DND-41 (cell line): ENCODE measurements around the gene SLTM.

Experiments
- ATAC-seq: fragments of 200-7000 bp; cut with Tn5 transposase; 3 replicates; pipeline ENCODE4 v1.9.1; 2021; ENCODE audit warnings: low read depth; ENCODE audit not compliant: insufficient read depth
- DNase-seq: peaks from one replicate; pipeline ENCODE4 v3.0.0-alpha.2; 2020
- H2AFZ ChIP-seq: 2 replicates; pipeline ENCODE4 v1.6.0; 2012; ENCODE audit warnings: low read depth, low read length
- H3K27ac ChIP-seq: 2 replicates; pipeline ENCODE4 v1.5.1; 2012; ENCODE audit warnings: low read length, inconsistent platforms
- H3K27me3 ChIP-seq: fragments of 200-600 bp; sonication (generic); 2 replicates; pipeline ENCODE4 v1.6.0; 2012; ENCODE audit warnings: low read length, mild to moderate bottlenecking, inconsistent platforms; ENCODE audit not compliant: insufficient read depth, poor library complexity
- H3K36me3 ChIP-seq: 2 replicates; pipeline ENCODE4 v1.5.1; 2012; ENCODE audit warnings: low read length, inconsistent platforms; ENCODE audit not compliant: insufficient read depth
- H3K4me1 ChIP-seq: 2 replicates; pipeline ENCODE4 v1.5.1; 2012; ENCODE audit warnings: mild to moderate bottlenecking, low read length; ENCODE audit not compliant: insufficient read depth
- H3K4me2 ChIP-seq: 2 replicates; pipeline ENCODE4 v1.6.0; 2012; ENCODE audit warnings: mild to moderate bottlenecking, moderate library complexity, low read length, inconsistent platforms; ENCODE audit not compliant: insufficient read depth
- H3K4me3 ChIP-seq, 2 experiments: fragments of 200-600 bp in 1 of 2; shearing (Covaris generic) in 1 of 2; 2 replicates each; pipeline ENCODE4 v1.5.1; 2012 to 2016; ENCODE audit warnings: inconsistent platforms in 2 of 2, low read length in 2 of 2, mild to moderate bottlenecking in 2 of 2, low read depth in 1 of 2, moderate library complexity in 1 of 2
- H3K79me2 ChIP-seq: 2 replicates; pipeline ENCODE4 v1.6.0; 2012; ENCODE audit warnings: low read length, inconsistent platforms; ENCODE audit not compliant: insufficient read depth
- H3K9ac ChIP-seq: 2 replicates; pipeline ENCODE4 v1.6.0; 2012; ENCODE audit warnings: low read depth, mild to moderate bottlenecking, inconsistent platforms, low read length, moderate library complexity
- H3K9me3 ChIP-seq: 2 replicates; pipeline ENCODE4 v1.5.1; 2012; ENCODE audit warnings: low read length, moderate library complexity, mild to moderate bottlenecking, inconsistent platforms; ENCODE audit not compliant: insufficient read depth, severe bottlenecking
- H4K20me1 ChIP-seq: 2 replicates; pipeline ENCODE4 v1.6.0; 2012; ENCODE audit warnings: low read length; ENCODE audit not compliant: insufficient read depth
- EZH2 ChIP-seq: IDR thresholded peaks from 3 replicates; pipeline ENCODE4 v1.6.1; 2012; ENCODE audit warnings: borderline replicate concordance, low read depth, mild to moderate bottlenecking, moderate library complexity, low read length, inconsistent platforms; ENCODE audit not compliant: severe bottlenecking
- TF ChIP-seq, protein P1 (sequence below): IDR thresholded peaks from 2 replicates; pipeline ENCODE4 v1.5.1; 2012; ENCODE audit warnings: borderline replicate concordance, low read length, moderate library complexity, mild to moderate bottlenecking; ENCODE audit not compliant: poor library complexity, severe bottlenecking; ENCODE audit errors: extremely low read depth

SLTM gene

DNA sequence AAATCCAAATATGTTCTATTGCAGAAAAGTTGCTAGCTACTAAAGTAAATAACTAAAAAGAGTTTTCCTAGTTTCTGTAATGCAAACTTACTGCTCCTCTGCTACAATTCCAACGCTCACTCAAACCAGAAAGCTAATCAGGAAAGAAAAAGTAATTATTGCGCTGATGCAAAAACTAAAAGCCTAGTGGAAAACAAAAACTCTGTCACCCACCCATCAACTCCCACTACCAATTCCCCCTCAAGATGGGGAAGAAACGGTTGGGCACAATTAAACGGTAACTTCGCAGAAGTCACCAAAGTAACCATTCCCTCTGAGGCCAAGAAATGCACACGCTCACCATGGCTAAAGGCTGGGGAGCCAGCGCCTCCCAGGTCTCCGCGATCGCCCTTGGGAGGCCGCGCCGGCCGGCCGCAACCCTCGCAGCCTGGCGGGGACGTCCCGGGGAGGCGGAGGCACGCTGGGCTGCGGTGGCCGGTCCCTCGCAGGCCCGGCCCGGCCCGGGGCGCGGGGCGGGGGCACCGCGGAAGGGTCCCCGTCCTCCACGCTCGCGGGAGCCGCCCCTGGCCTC is 684 bp downstream of the SLTM start:
- Histone ChIP-seq H3K79me2 (peaks cover 56% of the 10 kb centered on the region), H3K27ac (peak overlapping the region; percentile 100), H3K4me3 (peak overlapping the region; percentile 69 to 84), H3K4me2 (peak overlapping the region; percentile 86), H3K4me1 (peaks cover 32% of the 10 kb centered on the region), H4K20me1 (peaks cover 4% of the 10 kb centered on the region; the same call in 1 of the 2 replicates), H3K9me3 (no peaks in the 10 kb centered on the region), H3K36me3 (peaks cover 25% of the 10 kb centered on the region), H3K9ac (peak overlapping the region; percentile 100), H3K27me3 (no peaks in the 10 kb centered on the region), H2AFZ (peak overlapping the region; percentile 97)
- no peak for TF ChIP-seq EZH2
- TF ChIP-seq, protein P1, sequence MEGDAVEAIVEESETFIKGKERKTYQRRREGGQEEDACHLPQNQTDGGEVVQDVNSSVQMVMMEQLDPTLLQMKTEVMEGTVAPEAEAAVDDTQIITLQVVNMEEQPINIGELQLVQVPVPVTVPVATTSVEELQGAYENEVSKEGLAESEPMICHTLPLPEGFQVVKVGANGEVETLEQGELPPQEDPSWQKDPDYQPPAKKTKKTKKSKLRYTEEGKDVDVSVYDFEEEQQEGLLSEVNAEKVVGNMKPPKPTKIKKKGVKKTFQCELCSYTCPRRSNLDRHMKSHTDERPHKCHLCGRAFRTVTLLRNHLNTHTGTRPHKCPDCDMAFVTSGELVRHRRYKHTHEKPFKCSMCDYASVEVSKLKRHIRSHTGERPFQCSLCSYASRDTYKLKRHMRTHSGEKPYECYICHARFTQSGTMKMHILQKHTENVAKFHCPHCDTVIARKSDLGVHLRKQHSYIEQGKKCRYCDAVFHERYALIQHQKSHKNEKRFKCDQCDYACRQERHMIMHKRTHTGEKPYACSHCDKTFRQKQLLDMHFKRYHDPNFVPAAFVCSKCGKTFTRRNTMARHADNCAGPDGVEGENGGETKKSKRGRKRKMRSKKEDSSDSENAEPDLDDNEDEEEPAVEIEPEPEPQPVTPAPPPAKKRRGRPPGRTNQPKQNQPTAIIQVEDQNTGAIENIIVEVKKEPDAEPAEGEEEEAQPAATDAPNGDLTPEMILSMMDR, result no peak
- DNase-seq, result no peak
- ATAC-seq, result no peak

DNA sequence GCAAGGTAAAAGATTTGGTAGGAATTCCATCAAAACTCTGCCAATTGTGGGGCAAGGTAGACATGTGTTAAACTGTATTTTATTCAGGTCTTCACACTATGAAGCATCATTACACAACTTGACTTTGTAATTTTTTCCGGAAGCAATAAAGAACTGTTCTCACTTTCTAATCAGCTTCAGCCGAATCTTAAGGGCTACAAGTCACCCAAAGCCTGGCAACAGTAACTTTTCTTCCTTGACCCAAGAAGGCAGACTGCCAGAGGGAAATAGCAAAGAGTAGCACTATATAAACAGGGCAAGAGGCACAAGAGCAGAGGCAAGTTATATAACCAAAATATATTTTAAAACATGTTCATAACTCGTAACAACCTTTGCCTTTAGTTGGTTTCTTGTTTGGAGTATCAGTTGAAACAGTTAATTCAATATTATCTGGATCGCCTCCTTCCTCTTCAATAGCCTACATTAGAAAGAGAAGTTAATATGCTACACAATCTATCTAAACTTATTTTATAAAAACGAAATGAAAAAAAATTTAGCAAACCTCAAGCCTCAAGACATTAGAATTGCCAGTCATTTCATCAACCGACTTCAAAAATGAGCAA is 1.4 kb downstream of the SLTM start:
- Histone ChIP-seq H3K9ac (peak overlapping the region; percentile 100), H3K36me3 (peaks cover 32% of the 10 kb centered on the region), H4K20me1 (peaks cover 4% of the 10 kb centered on the region; the same call in 1 of the 2 replicates), H3K4me3 (peak overlapping the region; percentile 69 to 84; a peak in 3 of 4 replicates), H3K79me2 (peaks cover 63% of the 10 kb centered on the region), H2AFZ (0 out of 2 replicates have a peak overlapping the region, but pooled peaks have one; percentile 97), H3K4me2 (peak overlapping the region; percentile 86), H3K27me3 (no peaks in the 10 kb centered on the region), H3K27ac (peak overlapping the region; percentile 100), H3K9me3 (no peaks in the 10 kb centered on the region), H3K4me1 (peaks cover 32% of the 10 kb centered on the region)
- DNase-seq, result no peak
- no peak for ATAC-seq
- TF ChIP-seq, protein P1, result no peak
- no peak for TF ChIP-seq EZH2

DNA sequence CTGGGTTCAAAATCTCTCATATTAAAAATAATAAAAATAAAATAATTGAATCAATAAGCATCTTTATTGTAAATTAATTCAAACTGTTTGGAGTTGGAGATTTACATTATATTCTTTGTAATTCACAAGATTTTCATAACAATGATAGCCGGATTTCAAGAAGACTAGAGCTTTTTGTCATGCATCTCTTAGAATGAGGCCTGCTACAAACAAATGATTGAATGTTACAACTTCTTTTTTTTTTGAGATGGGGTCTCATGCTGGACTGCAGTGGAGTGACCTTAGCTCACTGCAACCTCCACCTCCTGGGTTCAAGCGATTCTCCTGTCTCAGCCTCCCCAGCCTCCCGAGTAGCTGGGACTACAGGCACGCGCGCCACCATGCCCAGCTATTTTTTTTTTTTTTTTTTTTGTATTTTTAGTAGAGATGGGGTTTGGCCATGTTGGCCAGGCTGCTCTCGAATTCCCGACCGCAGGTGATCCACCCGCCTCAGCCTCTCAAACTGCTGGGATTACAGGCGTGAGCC is 3.5 kb downstream of the SLTM start:
- Histone ChIP-seq H3K9me3 (no peaks in the 10 kb centered on the region), H4K20me1 (peaks cover 7% of the 10 kb centered on the region; the same call in 1 of the 2 replicates), H3K27ac (no peak overlapping the region), H2AFZ (no peak overlapping the region), H3K9ac (no peak overlapping the region), H3K36me3 (peaks cover 51% of the 10 kb centered on the region), H3K4me3 (no peak overlapping the region), H3K27me3 (no peaks in the 10 kb centered on the region), H3K4me2 (peak overlapping the region; percentile 25; the same call in 1 of the 2 replicates), H3K4me1 (peaks cover 33% of the 10 kb centered on the region), H3K79me2 (peaks cover 84% of the 10 kb centered on the region)
- ATAC-seq (no peak), DNase-seq (no peak)
- no peak for TF ChIP-seq EZH2
- TF ChIP-seq, protein P1, result no peak
